Fibroblast of lung (primary cell): ENCODE results near the gene ABCB9.

ENCODE experiments used
- CTCF ChIP-seq, 2 donors: IDR thresholded peaks in 1 of 2; conservative IDR thresholded peaks in 1 of 2; 1 replicate in 1 of 2; 2 replicates in 1 of 2; pipeline ENCODE4 v1.5.1; 2011 to 2012; ENCODE audit warnings: low read length in 2 of 2, control low read depth in 1 of 2, inconsistent platforms in 1 of 2, low read depth in 1 of 2, mild to moderate bottlenecking in 1 of 2
- EZH2 ChIP-seq: IDR thresholded peaks from 2 replicates; pipeline ENCODE4 v1.5.1; 2012; ENCODE audit warnings: low read length, control low read depth, mild to moderate bottlenecking; ENCODE audit errors: missing control alignments

GRCh38 chr12:122969676-122970075 is 3.4 kb upstream of the ABCB9 start:
- TF ChIP-seq CTCF (conservative IDR thresholded peaks at IDR 0.05 in 1 of 2, IDR thresholded peaks at IDR 0.05 in 1 of 2; ENCODE audit: low read depth in 1 of 2, low read length in 2 of 2) (no peak), EZH2 (no peak)
